Measurements from ENCODE around the gene IL1RAPL1. TPM values are rescaled to one million over a fixed set of nuclear protein-coding genes. Genes with fewer than 3 reads are reported as not detected.

IL1RAPL1 gene
- total and polyA plus RNA-seq, 9 of the 15 experiments (the other 6 are each of a cell fraction or from before 2014, with no cell fraction given), result 0.04 to 0.07 (median 0.04) TPM; not detected in 6

DNA sequence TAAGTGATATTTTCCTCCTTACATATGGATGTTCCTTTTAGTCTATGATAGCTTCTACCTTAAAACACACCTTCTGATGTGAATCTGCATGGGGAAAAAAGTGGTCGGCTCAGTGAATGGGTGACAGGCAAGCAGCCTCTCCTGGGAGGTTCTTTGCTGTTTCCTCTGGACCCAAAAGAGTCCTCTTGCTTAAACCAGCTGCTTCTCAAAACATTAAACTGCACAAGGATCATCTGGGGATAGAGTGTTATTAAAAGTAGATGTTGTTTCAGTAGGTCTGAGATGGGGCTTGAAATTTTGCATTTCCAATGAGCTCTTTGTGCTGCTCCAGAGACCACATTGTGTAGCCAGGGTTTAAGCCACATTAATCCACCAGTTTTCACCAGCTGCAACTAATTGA is 452.9 kb downstream of the IL1RAPL1 start:
- H3K4me2 ChIP-seq (ENCODE audit: insufficient read depth, low read length), result no peak overlapping the region
- in situ Hi-C loops (cut with MboI) (no loop called here), intact Hi-C loops (cut with micrococcal nuclease) (no loop called here)
- POLR2A ChIA-PET, result no interaction called here
- FAIRE-seq, result no peak
- no peak for ATAC-seq
- H3K4me3 ChIP-seq, result no peak overlapping the region
- BruUV-seq (replicated peaks), result no TSS peak
- no peaks in the 10 kb centered on the region for H3K36me3 ChIP-seq (ENCODE audit: control insufficient read depth, insufficient read depth, low read length)
- H2AFZ ChIP-seq (ENCODE audit: low read depth, low read length), result no peak overlapping the region
- DNase-seq (ENCODE audit: extremely low read depth in 1 of 4, low spot score in 3 of 4), result no peak
- H3K9ac ChIP-seq (ENCODE audit: insufficient read depth in 1 of 2, low read depth in 2 of 2, low read length in 2 of 2), result no peak overlapping the region
- no peaks in the 10 kb centered on the region for H3K9me1 ChIP-seq (ENCODE audit: control insufficient read depth, insufficient read depth, low read length)
- H3K79me2 ChIP-seq (ENCODE audit: control insufficient read depth, insufficient read depth, low read length), result no peaks in the 10 kb centered on the region
- H4K20me1 ChIP-seq (replicated peaks; ENCODE audit: control insufficient read depth, insufficient read depth, low read length), result no peaks in the 10 kb centered on the region
- no peaks in the 10 kb centered on the region for H3K27me3 ChIP-seq (ENCODE audit: control insufficient read depth in 2 of 2, insufficient read depth in 2 of 2, low read length in 2 of 2)
- 0% methylated on average over 1 of the region's 1 CpG for WGBS (ENCODE audit: insufficient coverage, low coverage, missing lambda C conversion rate)
- CTCF ChIA-PET (ENCODE audit: low intra/inter-chr PET ratio), result no interaction called here
- H3K9me3 ChIP-seq (replicated peaks; ENCODE audit: control insufficient read depth, insufficient read depth, low read depth, low read length), result no peaks in the 10 kb centered on the region
- no peak overlapping the region for H3K27ac ChIP-seq (ENCODE audit: extremely low read depth, low read depth, low read length)
- no peaks in the 10 kb centered on the region for H3K4me1 ChIP-seq (replicated peaks in 1 of 2; ENCODE audit: control insufficient read depth in 2 of 2, insufficient read depth in 2 of 2, low read length in 2 of 2)
- no peak for TF ChIP-seq ZNF584 (CRISPR knock-in tag; IDR thresholded peaks at IDR 0.05; ENCODE audit: low read depth)
- TF ChIP-seq TAF1 (IDR thresholded peaks at IDR 0.05; ENCODE audit: control insufficient read depth, extremely low read depth, insufficient read depth, low read length, severe bottlenecking), result no peak
- no peak for TF ChIP-seq ZNF324 (CRISPR knock-in tag; IDR thresholded peaks at IDR 0.05)
- TF ChIP-seq SIX5 (IDR thresholded peaks at IDR 0.05; ENCODE audit: borderline replicate concordance in 1 of 2, insufficient read depth in 1 of 2, low read depth in 1 of 2, low read length in 2 of 2), result no peak
- TF ChIP-seq, protein P1, sequence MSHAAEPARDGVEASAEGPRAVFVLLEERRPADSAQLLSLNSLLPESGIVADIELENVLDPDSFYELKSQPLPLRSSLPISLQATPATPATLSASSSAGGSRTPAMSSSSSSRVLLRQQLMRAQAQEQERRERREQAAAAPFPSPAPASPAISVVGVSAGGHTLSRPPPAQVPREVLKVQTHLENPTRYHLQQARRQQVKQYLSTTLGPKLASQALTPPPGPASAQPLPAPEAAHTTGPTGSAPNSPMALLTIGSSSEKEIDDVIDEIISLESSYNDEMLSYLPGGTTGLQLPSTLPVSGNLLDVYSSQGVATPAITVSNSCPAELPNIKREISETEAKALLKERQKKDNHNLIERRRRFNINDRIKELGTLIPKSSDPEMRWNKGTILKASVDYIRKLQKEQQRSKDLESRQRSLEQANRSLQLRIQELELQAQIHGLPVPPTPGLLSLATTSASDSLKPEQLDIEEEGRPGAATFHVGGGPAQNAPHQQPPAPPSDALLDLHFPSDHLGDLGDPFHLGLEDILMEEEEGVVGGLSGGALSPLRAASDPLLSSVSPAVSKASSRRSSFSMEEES (CRISPR knock-in tag; IDR thresholded peaks at IDR 0.05), result no peak
- TF ChIP-seq, protein P2, sequence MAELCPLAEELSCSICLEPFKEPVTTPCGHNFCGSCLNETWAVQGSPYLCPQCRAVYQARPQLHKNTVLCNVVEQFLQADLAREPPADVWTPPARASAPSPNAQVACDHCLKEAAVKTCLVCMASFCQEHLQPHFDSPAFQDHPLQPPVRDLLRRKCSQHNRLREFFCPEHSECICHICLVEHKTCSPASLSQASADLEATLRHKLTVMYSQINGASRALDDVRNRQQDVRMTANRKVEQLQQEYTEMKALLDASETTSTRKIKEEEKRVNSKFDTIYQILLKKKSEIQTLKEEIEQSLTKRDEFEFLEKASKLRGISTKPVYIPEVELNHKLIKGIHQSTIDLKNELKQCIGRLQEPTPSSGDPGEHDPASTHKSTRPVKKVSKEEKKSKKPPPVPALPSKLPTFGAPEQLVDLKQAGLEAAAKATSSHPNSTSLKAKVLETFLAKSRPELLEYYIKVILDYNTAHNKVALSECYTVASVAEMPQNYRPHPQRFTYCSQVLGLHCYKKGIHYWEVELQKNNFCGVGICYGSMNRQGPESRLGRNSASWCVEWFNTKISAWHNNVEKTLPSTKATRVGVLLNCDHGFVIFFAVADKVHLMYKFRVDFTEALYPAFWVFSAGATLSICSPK (IDR thresholded peaks at IDR 0.05; ENCODE audit: borderline replicate concordance), result no peak
- no peak for TF ChIP-seq CSDE1 (IDR thresholded peaks at IDR 0.05)
- TF ChIP-seq SMARCC2 (IDR thresholded peaks at IDR 0.05; ENCODE audit: low read depth), result no peak
- no peak for TF ChIP-seq ZC3H11A (IDR thresholded peaks at IDR 0.05; ENCODE audit: low read depth, low read length)
- no peak for TF ChIP-seq TAF15 (IDR thresholded peaks at IDR 0.05; ENCODE audit: low read depth, low read length)
- no peak for TF ChIP-seq PTRF (tag; IDR thresholded peaks at IDR 0.05)
- TF ChIP-seq, protein P3, sequence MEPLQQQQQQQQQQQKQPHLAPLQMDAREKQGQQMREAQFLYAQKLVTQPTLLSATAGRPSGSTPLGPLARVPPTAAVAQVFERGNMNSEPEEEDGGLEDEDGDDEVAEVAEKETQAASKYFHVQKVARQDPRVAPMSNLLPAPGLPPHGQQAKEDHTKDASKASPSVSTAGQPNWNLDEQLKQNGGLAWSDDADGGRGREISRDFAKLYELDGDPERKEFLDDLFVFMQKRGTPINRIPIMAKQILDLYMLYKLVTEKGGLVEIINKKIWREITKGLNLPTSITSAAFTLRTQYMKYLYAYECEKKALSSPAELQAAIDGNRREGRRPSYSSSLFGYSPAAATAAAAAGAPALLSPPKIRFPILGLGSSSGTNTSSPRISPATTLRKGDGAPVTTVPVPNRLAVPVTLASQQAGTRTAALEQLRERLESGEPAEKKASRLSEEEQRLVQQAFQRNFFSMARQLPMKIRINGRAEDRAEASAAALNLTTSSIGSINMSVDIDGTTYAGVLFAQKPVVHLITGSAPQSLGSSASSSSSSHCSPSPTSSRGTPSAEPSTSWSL (CRISPR knock-in tag; IDR thresholded peaks at IDR 0.05; ENCODE audit: borderline replicate concordance), result no peak
- TF ChIP-seq ZNF507 (tag; conservative IDR thresholded peaks at IDR 0.05), result no peak
- TF ChIP-seq, protein P4, sequence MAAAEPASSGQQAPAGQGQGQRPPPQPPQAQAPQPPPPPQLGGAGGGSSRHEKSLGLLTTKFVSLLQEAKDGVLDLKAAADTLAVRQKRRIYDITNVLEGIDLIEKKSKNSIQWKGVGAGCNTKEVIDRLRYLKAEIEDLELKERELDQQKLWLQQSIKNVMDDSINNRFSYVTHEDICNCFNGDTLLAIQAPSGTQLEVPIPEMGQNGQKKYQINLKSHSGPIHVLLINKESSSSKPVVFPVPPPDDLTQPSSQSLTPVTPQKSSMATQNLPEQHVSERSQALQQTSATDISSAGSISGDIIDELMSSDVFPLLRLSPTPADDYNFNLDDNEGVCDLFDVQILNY (CRISPR knock-in tag; IDR thresholded peaks at IDR 0.05), result no peak
- no peak for TF ChIP-seq POU5F1 (IDR thresholded peaks at IDR 0.05; ENCODE audit: borderline replicate concordance, low read depth, low read length, partially characterized antibody)
- no peak for TF ChIP-seq SMC3 (conservative IDR thresholded peaks at IDR 0.05; ENCODE audit: insufficient read depth, low read depth, low read length)
- no peak for TF ChIP-seq ZC3H4 (CRISPR knock-in tag; IDR thresholded peaks at IDR 0.05; ENCODE audit: borderline replicate concordance)
- no peak for TF ChIP-seq RFX7 (CRISPR knock-in tag; IDR thresholded peaks at IDR 0.05)

All from K562 (cell line).